Ammon's horn (tissue), 1 donor: ENCODE measurements around the gene PLSCR5.

Source experiments
- DNase-seq: peaks from one replicate; pipeline ENCODE4 v3.0.0-alpha.2; 2016; ENCODE audit warnings: low spot score

The PLSCR5 gene

GRCh38 chr3:146544002-146544928, 60.9 kb downstream of the PLSCR5 start, which contains the start of gene PLSCR1:
PLSCR1 (minus strand) TSS chr3:146544607; CDS start chr3:146536552, 8,055 bp downstream.
- peak; percentile 85 for DNase-seq

DNA sequence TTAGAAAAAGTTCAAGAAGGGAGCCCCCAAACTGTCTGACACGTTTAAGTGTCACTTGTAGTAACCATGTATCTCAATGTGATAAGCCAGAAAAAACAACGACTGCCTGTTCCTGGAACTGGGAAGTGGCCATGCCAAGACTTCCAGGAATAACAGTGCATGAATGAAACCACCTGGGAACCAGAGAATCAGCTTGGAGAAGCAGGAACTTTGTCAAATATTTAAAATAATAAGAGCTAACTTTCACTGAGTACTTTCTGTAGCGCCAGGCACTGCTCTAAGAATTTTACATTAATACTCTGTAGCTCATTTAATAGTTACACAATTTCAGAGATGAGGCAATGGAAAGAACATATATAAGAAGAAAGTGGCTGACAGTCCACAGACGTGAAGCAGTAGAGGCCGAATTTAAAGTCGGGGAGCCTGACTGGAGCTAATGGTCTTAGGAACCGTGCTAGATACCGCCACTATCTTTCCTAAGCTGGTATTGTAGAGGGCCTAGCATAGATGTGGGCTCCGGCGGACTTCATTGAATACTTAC, 61.6 kb downstream of the PLSCR5 start:
- peak; percentile 15 for DNase-seq

GRCh38 chr3:146542978-146543377, 62.2 kb downstream of the PLSCR5 start:
- DNase-seq = no peak

GRCh38 chr3:146542179-146542578, 63.0 kb downstream of the PLSCR5 start:
- no peak for DNase-seq

DNA sequence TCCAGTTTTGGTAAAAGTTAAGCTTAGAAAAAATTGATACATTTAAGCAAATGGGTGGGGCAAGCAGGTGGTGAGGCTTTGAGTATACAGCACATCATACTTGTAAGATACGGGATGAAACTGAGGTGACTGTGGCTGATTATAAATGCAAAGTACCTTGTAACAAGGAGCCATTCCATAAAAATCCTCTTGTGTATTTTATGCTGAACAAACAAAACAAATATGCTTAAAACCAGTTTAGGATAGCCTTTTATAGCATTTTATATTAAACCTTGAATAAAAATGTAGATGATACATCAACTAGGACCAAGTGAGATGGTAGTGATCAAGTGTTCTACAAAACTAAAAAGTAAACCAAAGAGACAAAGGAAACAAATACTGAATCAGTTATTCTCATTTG, 64.2 kb downstream of the PLSCR5 start:
- no peak for DNase-seq

- no peak for DNase-seq
These were observed 64.9 kb downstream of the PLSCR5 start for GRCh38 chr3:146540236-146540635.

DNA sequence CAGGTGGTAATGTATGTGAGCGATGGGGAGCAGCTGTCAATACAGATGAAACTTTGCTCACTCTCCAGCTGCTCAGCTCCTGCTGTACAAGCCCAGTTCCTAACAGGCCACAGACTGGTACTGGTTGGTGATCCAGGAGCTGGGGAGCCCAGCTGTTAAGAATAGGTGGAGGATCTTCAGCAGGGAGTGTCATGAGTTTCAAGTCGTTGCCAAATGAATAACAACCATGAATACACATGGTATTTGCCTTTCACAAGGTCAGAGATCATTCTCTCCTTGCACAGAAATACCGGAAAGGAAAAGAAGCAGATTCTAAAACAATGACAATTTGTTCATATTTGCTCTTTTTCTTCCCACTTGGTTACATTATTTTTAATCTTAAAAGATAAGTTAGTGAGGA, 65.8 kb downstream of the PLSCR5 start:
- no peak for DNase-seq

- no peak for DNase-seq
These were observed 67.5 kb downstream of the PLSCR5 start for GRCh38 chr3:146537603-146538002.

- no peak for DNase-seq
These were observed 68.5 kb downstream of the PLSCR5 start for GRCh38 chr3:146536681-146537080.
